IPS-18c (cell line): Measurements from ENCODE around the gene TMED7.
A peak's percentile ranks its signal among the peaks of the same experiment; 100 is the strongest.
"Not testable (repeated sequence)": the region's sequence is repeated elsewhere in the genome, so short reads cannot be mapped to it uniquely, and the experiment has no call there.

Experiments used
- H3K4me3 ChIP-seq: 2 replicates; pipeline ENCODE4 v1.7.0; 2013; ENCODE audit warnings: low read depth, mild to moderate bottlenecking, low read length, moderate library complexity; ENCODE audit not compliant: insufficient read depth
- H3K9me3 ChIP-seq: one replicate; pipeline ENCODE4 v1.6.1; 2013; ENCODE audit warnings: mild to moderate bottlenecking, low read length, moderate library complexity; ENCODE audit not compliant: control insufficient read depth, insufficient read depth

TMED7 gene

GRCh38 chr5:115625579-115626444 is at the start of gene TMED7:
Gene TMED7, minus strand, starts transcription at chr5:115626036. Its CDS starts 244 bp downstream, at chr5:115625792.
- H3K9me3 ChIP-seq, result no peaks in the 10 kb centered on the region
- peak within 1 kb of the TSS; percentile 93 for H3K4me3 ChIP-seq

- H3K9me3 ChIP-seq, H3K4me3 ChIP-seq: not testable (repeated sequence)
These were observed 48.9 kb upstream of the TMED7 start for GRCh38 chr5:115674782-115675181.

- Histone ChIP-seq H3K9me3 (peaks cover 2% of the 10 kb centered on the region), H3K4me3 (no peak overlapping the region)
These were observed 47.8 kb upstream of the TMED7 start for GRCh38 chr5:115673596-115673995.

- Histone ChIP-seq H3K9me3 (peaks cover 2% of the 10 kb centered on the region), H3K4me3 (no peak overlapping the region)
These were observed 46.1 kb upstream of the TMED7 start for GRCh38 chr5:115671939-115672338.

- Histone ChIP-seq H3K9me3 (no peaks in the 10 kb centered on the region), H3K4me3 (no peak overlapping the region)
These were observed 40.2 kb upstream of the TMED7 start for GRCh38 chr5:115666023-115666422.

- H3K4me3 ChIP-seq, result no peak overlapping the region
These were observed 35.7 kb upstream of the TMED7 start for GRCh38 chr5:115661563-115661962.

GRCh38 chr5:115661101-115661500 is 35.3 kb upstream of the TMED7 start:
- Histone ChIP-seq H3K4me3 (no peak overlapping the region), H3K9me3 (no peaks in the 10 kb centered on the region)

More at GRCh38 chr5:115661563-115661962, 35.7 kb upstream of the TMED7 start:
- H3K9me3 ChIP-seq, result no peaks in the 10 kb centered on the region

GRCh38 chr5:115657881-115658233 is 32.0 kb upstream of the TMED7 start:
- H3K9me3 ChIP-seq, result no peaks in the 10 kb centered on the region

GRCh38 chr5:115657125-115657880 is 31.5 kb upstream of the TMED7 start:
- Histone ChIP-seq H3K9me3 (no peaks in the 10 kb centered on the region), H3K4me3 (no peak overlapping the region)

More at GRCh38 chr5:115657881-115658233, 32.0 kb upstream of the TMED7 start:
- no peak overlapping the region for H3K4me3 ChIP-seq

- H3K9me3 ChIP-seq, result no peaks in the 10 kb centered on the region
- H3K4me3 ChIP-seq, result no peak overlapping the region
These were observed 30.6 kb upstream of the TMED7 start for GRCh38 chr5:115656404-115656803.

GRCh38 chr5:115655994-115656393 is 30.2 kb upstream of the TMED7 start:
- H3K9me3 ChIP-seq, result no peaks in the 10 kb centered on the region
- H3K4me3 ChIP-seq, result no peak overlapping the region

- H3K9me3 ChIP-seq, result no peaks in the 10 kb centered on the region
These were observed 23.7 kb upstream of the TMED7 start for GRCh38 chr5:115649541-115649940.

GRCh38 chr5:115648056-115648455 is 22.2 kb upstream of the TMED7 start:
- no peak overlapping the region for H3K4me3 ChIP-seq
- H3K9me3 ChIP-seq, result no peaks in the 10 kb centered on the region

More at GRCh38 chr5:115649541-115649940, 23.7 kb upstream of the TMED7 start:
- no peak overlapping the region for H3K4me3 ChIP-seq

GRCh38 chr5:115645386-115645785 is 19.6 kb upstream of the TMED7 start:
- not testable (repeated sequence) for H3K4me3 ChIP-seq, H3K9me3 ChIP-seq

GRCh38 chr5:115644046-115644445 is 18.2 kb upstream of the TMED7 start:
- no peaks in the 10 kb centered on the region for H3K9me3 ChIP-seq

GRCh38 chr5:115641948-115642347 is 16.1 kb upstream of the TMED7 start:
- H3K4me3 ChIP-seq, result no peak overlapping the region
- H3K9me3 ChIP-seq, result no peaks in the 10 kb centered on the region

More at GRCh38 chr5:115644046-115644445, 18.2 kb upstream of the TMED7 start:
- H3K4me3 ChIP-seq, result no peak overlapping the region

GRCh38 chr5:115640274-115640673 is 14.4 kb upstream of the TMED7 start:
- Histone ChIP-seq H3K4me3 (no peak overlapping the region), H3K9me3 (no peaks in the 10 kb centered on the region)

- Histone ChIP-seq H3K9me3 (no peaks in the 10 kb centered on the region), H3K4me3 (no peak overlapping the region)
These were observed 13.5 kb upstream of the TMED7 start for GRCh38 chr5:115639377-115639776.
